Fibroblast of pulmonary artery (primary cell): ENCODE data around the gene PTPN4.
"Not testable (repeated sequence)": the region's sequence is repeated elsewhere in the genome, so short reads cannot be mapped to it uniquely, and the experiment has no call there.

Source experiments
- DNase-seq: peaks from one replicate; pipeline ENCODE4 v3.0.0-alpha.2; 2010; ENCODE audit warnings: low read depth
- H3K4me3 ChIP-seq: replicated peaks from 2 replicates; pipeline ENCODE4 v1.5.1; 2011; ENCODE audit warnings: low read depth, mild to moderate bottlenecking, control low read depth, low read length, moderate library complexity
- TF ChIP-seq, protein P1 (sequence below): IDR thresholded peaks from 2 replicates; pipeline ENCODE4 v1.5.1; 2011; ENCODE audit warnings: mild to moderate bottlenecking, control low read depth, low read length, inconsistent platforms; ENCODE audit errors: missing control alignments

Gene PTPN4

GRCh38 chr2:119982506-119982905, 222.8 kb downstream of the PTPN4 start:
- TF ChIP-seq, protein P1, sequence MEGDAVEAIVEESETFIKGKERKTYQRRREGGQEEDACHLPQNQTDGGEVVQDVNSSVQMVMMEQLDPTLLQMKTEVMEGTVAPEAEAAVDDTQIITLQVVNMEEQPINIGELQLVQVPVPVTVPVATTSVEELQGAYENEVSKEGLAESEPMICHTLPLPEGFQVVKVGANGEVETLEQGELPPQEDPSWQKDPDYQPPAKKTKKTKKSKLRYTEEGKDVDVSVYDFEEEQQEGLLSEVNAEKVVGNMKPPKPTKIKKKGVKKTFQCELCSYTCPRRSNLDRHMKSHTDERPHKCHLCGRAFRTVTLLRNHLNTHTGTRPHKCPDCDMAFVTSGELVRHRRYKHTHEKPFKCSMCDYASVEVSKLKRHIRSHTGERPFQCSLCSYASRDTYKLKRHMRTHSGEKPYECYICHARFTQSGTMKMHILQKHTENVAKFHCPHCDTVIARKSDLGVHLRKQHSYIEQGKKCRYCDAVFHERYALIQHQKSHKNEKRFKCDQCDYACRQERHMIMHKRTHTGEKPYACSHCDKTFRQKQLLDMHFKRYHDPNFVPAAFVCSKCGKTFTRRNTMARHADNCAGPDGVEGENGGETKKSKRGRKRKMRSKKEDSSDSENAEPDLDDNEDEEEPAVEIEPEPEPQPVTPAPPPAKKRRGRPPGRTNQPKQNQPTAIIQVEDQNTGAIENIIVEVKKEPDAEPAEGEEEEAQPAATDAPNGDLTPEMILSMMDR: no peak
- H3K4me3 ChIP-seq: no peak overlapping the region
- no peak for DNase-seq

- no peak for DNase-seq
- H3K4me3 ChIP-seq: no peak overlapping the region
- TF ChIP-seq, protein P1: no peak
Measured at GRCh38 chr2:119983108-119983507, 223.4 kb downstream of the PTPN4 start.

GRCh38 chr2:119996148-119996547, 236.4 kb downstream of the PTPN4 start:
- H3K4me3 ChIP-seq: no peak overlapping the region
- peak; percentile 52 for DNase-seq
- TF ChIP-seq, protein P1: no peak

GRCh38 chr2:119996896-119997891, 237.5 kb downstream of the PTPN4 start:
- H3K4me3 ChIP-seq, DNase-seq: not testable (repeated sequence)

GRCh38 chr2:120001471-120001870, 241.7 kb downstream of the PTPN4 start:
- no peak for DNase-seq

GRCh38 chr2:120004254-120004653, 244.5 kb downstream of the PTPN4 start:
- no peak overlapping the region for H3K4me3 ChIP-seq
- TF ChIP-seq, protein P1: no peak
- no peak for DNase-seq

More at GRCh38 chr2:120001471-120001870, 241.7 kb downstream of the PTPN4 start:
- TF ChIP-seq, protein P1: no peak
- H3K4me3 ChIP-seq: no peak overlapping the region

DNA sequence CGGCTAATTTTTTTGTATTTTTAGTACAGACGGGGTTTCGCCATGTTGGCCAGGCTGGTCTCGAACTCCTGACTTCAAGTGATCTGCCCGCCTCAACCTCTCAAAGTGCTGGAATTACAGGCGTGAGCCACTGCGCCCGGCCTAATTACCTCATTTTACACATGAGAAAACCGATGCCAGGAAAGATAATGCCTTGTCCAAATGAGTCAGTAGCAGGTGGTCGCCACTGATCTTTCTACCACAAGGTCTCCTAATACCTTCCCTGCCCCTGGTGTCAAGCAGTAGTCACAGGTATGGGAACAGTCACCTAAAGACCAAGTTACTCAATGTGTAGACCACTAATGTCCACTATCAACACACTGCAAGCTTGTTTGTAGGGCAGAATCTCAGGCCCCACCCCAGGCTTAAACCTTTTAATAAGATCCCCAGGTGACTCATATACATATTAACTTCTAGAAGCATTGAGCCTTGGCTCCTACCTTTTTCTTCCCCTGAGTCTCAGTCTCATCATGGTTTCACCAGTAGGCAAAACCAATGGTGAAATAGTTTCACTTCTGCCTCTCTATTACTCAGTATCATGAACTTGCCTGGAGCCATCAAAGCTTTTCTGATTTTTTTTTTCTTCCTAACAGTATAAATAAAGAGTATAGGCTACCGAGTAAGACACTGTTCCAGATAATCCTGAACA, 246.3 kb downstream of the PTPN4 start:
- no peak for DNase-seq
- no peak overlapping the region for H3K4me3 ChIP-seq
- TF ChIP-seq, protein P1: no peak
